IMR-90 (cell line): ENCODE measurements around the gene ABCA4. TPM values are rescaled to one million over a fixed set of nuclear protein-coding genes. Genes with fewer than 3 reads are reported as not detected.

ENCODE experiments used
- ATAC-seq: fragments of 200-7000 bp; cut with Tn5 transposase; 2 replicates; pipeline ENCODE4 v1.9.1; 2020; ENCODE audit warnings: low read depth, mild to moderate bottlenecking, moderate library complexity
- BruUV-seq: library from RNA; stranded (reverse); fragments of 400-500 nt; replicated peaks from 2 replicates; lab custom pipeline; 2021; lab: Mats Ljungman, UMichigan
- CTCF ChIA-PET: fragments of 300-600 bp; formaldehyde crosslinking; extraction: SDS; loops from one replicate; lab custom pipeline; 2021; ENCODE audit warnings: antibody characterized with exemption; lab: Yijun Ruan, JAX
- POLR2A ChIA-PET: fragments of 300-600 bp; sonication (Branson Sonifier 250); formaldehyde crosslinking; loops from one replicate; lab custom pipeline; 2022; ENCODE audit warnings: antibody characterized with exemption; ENCODE audit not compliant: unreplicated experiment; lab: Charles Lee
- DNase-seq: peaks from one replicate; pipeline ENCODE4 v3.0.0; 2013
- H2AFZ ChIP-seq: replicated peaks from 2 replicates; pipeline ENCODE3; 2013; ENCODE audit warnings: low read length, mild to moderate bottlenecking; ENCODE audit not compliant: poor library complexity
- H2AK5ac ChIP-seq: 2 replicates; pipeline ENCODE4 v1.6.1; 2013; ENCODE audit warnings: low read depth, low read length, inconsistent platforms
- H2AK9ac ChIP-seq: replicated peaks from 2 replicates; pipeline ENCODE3; 2013; ENCODE audit warnings: mild to moderate bottlenecking, low read depth, low read length, moderate library complexity; ENCODE audit not compliant: poor library complexity
- H2BK120ac ChIP-seq: 2 replicates; pipeline ENCODE4 v1.6.1; 2013; ENCODE audit warnings: low read depth, low read length, inconsistent platforms
- H2BK15ac ChIP-seq: 3 replicates; pipeline ENCODE4 v1.6.1; 2013; ENCODE audit warnings: low read depth, low read length, inconsistent platforms
- H2BK20ac ChIP-seq: 2 replicates; pipeline ENCODE4 v1.6.1; 2013; ENCODE audit warnings: low read depth, mild to moderate bottlenecking, inconsistent platforms, low read length, moderate library complexity
- H2BK5ac ChIP-seq: 2 replicates; pipeline ENCODE4 v1.6.1; 2013; ENCODE audit warnings: mild to moderate bottlenecking, low read depth, low read length, inconsistent platforms; ENCODE audit not compliant: poor library complexity, severe bottlenecking
- H3K14ac ChIP-seq: replicated peaks from 2 replicates; pipeline ENCODE4 v1.6.1; 2013; ENCODE audit warnings: low read depth, low read length, inconsistent platforms
- H3K18ac ChIP-seq: 2 replicates; pipeline ENCODE4 v1.6.1; 2013; ENCODE audit warnings: low read depth, low read length, control low read depth
- H3K23ac ChIP-seq: 2 replicates; pipeline ENCODE4 v1.6.1; 2013; ENCODE audit warnings: low read depth, low read length, inconsistent platforms
- H3K27ac ChIP-seq: 2 replicates; pipeline ENCODE4 v1.5.1; 2013; ENCODE audit warnings: mild to moderate bottlenecking, control low read depth, low read length; ENCODE audit not compliant: insufficient read depth
- H3K27me3 ChIP-seq: 2 replicates; pipeline ENCODE4 v1.6.1; 2013; ENCODE audit warnings: low read length; ENCODE audit not compliant: control insufficient read depth, insufficient read depth
- H3K36me3 ChIP-seq: 2 replicates; pipeline ENCODE4 v1.6.1; 2013; ENCODE audit warnings: low read length, mixed read lengths; ENCODE audit not compliant: control insufficient read depth, insufficient read depth
- H3K4ac ChIP-seq: 2 replicates; pipeline ENCODE4 v1.6.1; 2013; ENCODE audit warnings: low read depth, low read length, inconsistent platforms
- H3K4me1 ChIP-seq: 2 replicates; pipeline ENCODE4 v1.6.1; 2013; ENCODE audit warnings: low read length, mixed read lengths; ENCODE audit not compliant: control insufficient read depth, insufficient read depth
- H3K4me2 ChIP-seq: 2 replicates; pipeline ENCODE4 v1.6.1; 2013; ENCODE audit warnings: low read depth, mild to moderate bottlenecking, control low read depth, low read length, moderate library complexity
- H3K4me3 ChIP-seq: 2 replicates; pipeline ENCODE4 v1.5.1; 2013; ENCODE audit warnings: low read depth, mild to moderate bottlenecking, control low read depth, low read length, moderate library complexity; ENCODE audit not compliant: insufficient read depth
- H3K56ac ChIP-seq: 2 replicates; pipeline ENCODE4 v1.6.1; 2013; ENCODE audit warnings: low read length, inconsistent platforms; ENCODE audit not compliant: insufficient read depth; ENCODE audit errors: extremely low read depth
- H3K79me1 ChIP-seq, 2 experiments: 2 replicates each; pipeline ENCODE4 v1.6.1; 2013; ENCODE audit warnings: low read length in 2 of 2, inconsistent platforms in 1 of 2, low read depth in 1 of 2
- H3K9ac ChIP-seq: 2 replicates; pipeline ENCODE4 v1.6.1; 2013; ENCODE audit warnings: low read depth, low read length, control low read depth
- H3K9me1 ChIP-seq: 2 replicates; pipeline ENCODE4 v1.6.1; 2013; ENCODE audit warnings: low read length, inconsistent platforms; ENCODE audit not compliant: insufficient read depth
- H3K9me3 ChIP-seq: 2 replicates; pipeline ENCODE4 v1.6.1; 2013; ENCODE audit warnings: low read length; ENCODE audit not compliant: control insufficient read depth, insufficient read depth
- H4K20me1 ChIP-seq: 2 replicates; pipeline ENCODE4 v1.6.1; 2013; ENCODE audit warnings: low read length, inconsistent platforms; ENCODE audit not compliant: insufficient read depth
- H4K5ac ChIP-seq: 2 replicates; pipeline ENCODE4 v1.6.1; 2013; ENCODE audit warnings: mild to moderate bottlenecking, low read depth, low read length, control low read depth
- H4K8ac ChIP-seq, 2 experiments: 2 replicates each; pipeline ENCODE4 v1.6.1; 2013; ENCODE audit warnings: low read depth in 2 of 2, low read length in 2 of 2, control low read depth in 1 of 2, inconsistent platforms in 1 of 2
- H4K91ac ChIP-seq: 2 replicates; pipeline ENCODE4 v1.6.1; 2013; ENCODE audit warnings: low read depth, low read length, inconsistent platforms; ENCODE audit not compliant: insufficient read depth
- BHLHE40 ChIP-seq: fragments of 150-350 bp; IDR thresholded peaks from 2 replicates; pipeline ENCODE4 v1.6.1; 2016; ENCODE audit warnings: mild to moderate bottlenecking, low read depth, low read length
- CEBPB ChIP-seq: IDR thresholded peaks from 2 replicates; pipeline ENCODE4 v1.6.1; 2012; ENCODE audit warnings: low read depth, low read length, improper control_type of control experiment
- CHD1 ChIP-seq: IDR thresholded peaks from 2 replicates; pipeline ENCODE4 v1.6.1; 2012; ENCODE audit warnings: low read depth, low read length, improper control_type of control experiment
- ELK1 ChIP-seq: fragments of 150-350 bp; IDR thresholded peaks from 2 replicates; pipeline ENCODE4 v1.6.1; 2016; ENCODE audit warnings: low read depth, mild to moderate bottlenecking, low read length, moderate library complexity, borderline replicate concordance
- FOS ChIP-seq: fragments of 150-350 bp; IDR thresholded peaks from 2 replicates; pipeline ENCODE4 v1.6.1; 2016; ENCODE audit warnings: low read depth, low read length
- MAFK ChIP-seq: IDR thresholded peaks from 2 replicates; pipeline ENCODE4 v1.6.1; 2012; ENCODE audit warnings: low read depth, low read length, improper control_type of control experiment
- MXI1 ChIP-seq: IDR thresholded peaks from 2 replicates; pipeline ENCODE4 v1.6.1; 2012; ENCODE audit warnings: low read depth, mild to moderate bottlenecking, low read length, moderate library complexity, borderline replicate concordance
- NFE2L2 ChIP-seq: fragments of 150-350 bp; IDR thresholded peaks from 2 replicates; pipeline ENCODE4 v1.6.1; 2016; ENCODE audit warnings: low read depth, mild to moderate bottlenecking, low read length
- POLR2A ChIP-seq: IDR thresholded peaks from 2 replicates; pipeline ENCODE4 v1.6.1; 2012; ENCODE audit warnings: mild to moderate bottlenecking, low read depth, low read length
- RAD21 ChIP-seq: IDR thresholded peaks from 2 replicates; pipeline ENCODE4 v1.6.1; 2012; ENCODE audit warnings: low read length, improper control_type of control experiment
- RCOR1 ChIP-seq: IDR thresholded peaks from 2 replicates; pipeline ENCODE4 v1.6.1; 2012; ENCODE audit warnings: mild to moderate bottlenecking, low read length, improper control_type of control experiment; ENCODE audit not compliant: insufficient replicate concordance
- RFX5 ChIP-seq: IDR thresholded peaks from 2 replicates; pipeline ENCODE4 v1.8.0; 2012; ENCODE audit warnings: low read depth, mild to moderate bottlenecking, low read length, moderate library complexity
- SMC3 ChIP-seq: fragments of 150-350 bp; IDR thresholded peaks from 2 replicates; pipeline ENCODE4 v1.6.1; 2016; ENCODE audit warnings: low read depth, mild to moderate bottlenecking, antibody characterized with exemption, low read length, moderate library complexity
- WGBS, 2 experiments: methylation state at CpG; one replicate each; pipeline versions ENCODE4 v1.1.5 to v1.1.7; 2013; ENCODE audit warnings: missing lambda C conversion rate in 2 of 2; ENCODE audit not compliant: insufficient read length in 1 of 2; ENCODE audit errors: extremely low coverage in 2 of 2; 5-methylcytosine and 5-hydroxymethylcytosine counted together
- dilution Hi-C: fragments of 300-500 bp; cut with HindIII; formaldehyde crosslinking; loops from one replicate; pipeline ENCODE4 v1.14.3; 2018; ENCODE audit warnings: low sequenced_read_pairs; ENCODE audit not compliant: unreplicated experiment
- in situ Hi-C: fragments of 300-500 bp; cut with MboI; formaldehyde crosslinking; loops from 3 replicates; pipeline ENCODE4 v1.14.3; 2019; ENCODE audit warnings: low sequenced_read_pairs, inconsistent platforms, mixed read lengths
- intact Hi-C: fragments of 100-400 bp; cut with micrococcal nuclease; formaldehyde crosslinking; loops from 2 replicates; pipeline ENCODE4 v1.10.0; 2022
- polyA plus RNA-seq, 3 experiments: library from polyadenylated mRNA; depleted of rRNA; stranded (reverse); fragments of >200 nt; gene quantifications; 2 replicates each; pipeline ENCODE4 v1.2.3, GENCODE V29; 2012; ENCODE audit warnings: low replicate concordance in 1 of 3
- total RNA-seq: library from RNA; depleted of rRNA; stranded (reverse); fragments of >200 nt; gene quantifications from 2 replicates; pipeline ENCODE4 v1.2.3, GENCODE V29; 2012
- TF ChIP-seq, protein P1 (sequence below): fragments of 150-350 bp; IDR thresholded peaks from 2 replicates; pipeline ENCODE4 v1.6.1; 2017; ENCODE audit warnings: mild to moderate bottlenecking, antibody characterized with exemption, low read length, low read depth
- TF ChIP-seq, protein P2 (sequence below): conservative IDR thresholded peaks from 2 replicates; pipeline ENCODE4 v1.5.1; 2012; ENCODE audit warnings: mild to moderate bottlenecking, low read depth, low read length, improper control_type of control experiment

The ABCA4 gene
- total and polyA plus RNA-seq, 2 of the 4 experiments (the other 2 are of a cell fraction) = under 0.01 to 0.36 TPM

DNA sequence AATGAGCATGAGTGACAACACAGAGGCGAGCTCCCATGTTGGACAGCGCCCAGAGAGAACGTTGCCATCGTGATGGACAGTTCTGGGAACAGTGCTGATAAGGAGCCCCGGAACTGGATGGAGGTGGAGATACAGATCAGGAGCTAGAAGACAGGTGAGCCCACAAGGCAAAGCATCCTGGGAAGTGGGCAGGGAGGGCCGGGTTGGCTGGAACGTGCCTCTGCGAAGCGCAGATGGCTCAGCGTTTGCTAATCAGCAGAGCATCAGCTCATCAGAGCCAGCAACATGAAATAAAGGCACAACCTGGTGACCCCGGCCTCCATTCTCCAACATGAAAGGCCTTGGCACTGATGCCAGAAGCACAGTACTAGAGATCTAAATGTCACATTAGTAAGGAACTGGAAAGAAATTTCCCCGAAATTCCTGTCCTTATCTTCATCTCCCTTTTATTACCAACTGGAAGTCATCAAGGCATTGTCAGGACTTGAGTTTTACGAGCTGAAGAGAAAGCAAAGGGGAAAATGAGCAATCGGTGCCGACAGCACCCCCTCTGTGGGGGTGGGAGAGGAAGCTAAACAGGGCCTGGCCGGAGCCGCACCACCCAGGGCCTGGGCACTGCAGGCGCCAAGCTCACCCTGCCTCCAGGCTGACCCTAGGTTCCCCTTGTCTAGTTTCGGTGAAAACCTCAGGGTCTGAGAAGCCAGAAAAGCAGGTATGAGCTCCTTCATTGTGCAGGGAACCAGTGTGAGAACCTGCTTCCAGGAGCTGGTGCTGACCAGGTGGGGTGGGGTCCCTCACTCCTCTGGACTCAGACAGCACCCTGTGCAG is 19.9 kb downstream of the ABCA4 start:
- H3K18ac ChIP-seq = no peak overlapping the region
- no peak overlapping the region for H3K14ac ChIP-seq
- DNase-seq (no peak), ATAC-seq (no peak)
- WGBS, 2 experiments = 68% methylated on average over 10 of the region's 19 CpGs; no CpG with 5 or more reads in 1 of the 2 experiments
- H2AFZ ChIP-seq = no peak overlapping the region
- ChIA-PET CTCF (interaction anchor here (0.6 kb wide), 1 partner anchor 45 kb away, joined by 4 read pairs; no protein-coding TSS in a partner anchor), POLR2A (no interaction called here)
- H2BK5ac ChIP-seq = no peak overlapping the region
- no peak overlapping the region for H2BK15ac ChIP-seq
- H3K4me1 ChIP-seq = peaks cover 9% of the 10 kb centered on the region
- no peak overlapping the region for H3K56ac ChIP-seq
- no peak overlapping the region for H3K9ac ChIP-seq
- H3K36me3 ChIP-seq = no peaks in the 10 kb centered on the region
- H4K20me1 ChIP-seq = no peaks in the 10 kb centered on the region
- no peak overlapping the region for H2BK20ac ChIP-seq
- H3K9me1 ChIP-seq = no peaks in the 10 kb centered on the region
- H3K27ac ChIP-seq = no peak overlapping the region
- H2BK120ac ChIP-seq = no peak overlapping the region
- intact Hi-C loops = no loop called here
- no peak overlapping the region for H3K4ac ChIP-seq
- no peak overlapping the region for H4K91ac ChIP-seq
- no peak overlapping the region for H3K4me2 ChIP-seq
- H2AK9ac ChIP-seq = peak overlapping the region; percentile 44
- in situ Hi-C loops = no loop called here
- no peak overlapping the region for H4K8ac ChIP-seq
- no peak overlapping the region for H4K5ac ChIP-seq
- no peak overlapping the region for H2AK5ac ChIP-seq
- H3K27me3 ChIP-seq = peaks cover 12% of the 10 kb centered on the region
- H3K9me3 ChIP-seq = no peaks in the 10 kb centered on the region
- no peak overlapping the region for H3K23ac ChIP-seq
- dilution Hi-C loops = no loop called here
- no peak overlapping the region for H3K4me3 ChIP-seq
- BruUV-seq = no TSS peak
- no peaks in the 10 kb centered on the region for H3K79me1 ChIP-seq
- TF ChIP-seq CHD1 (no peak), MAFK (no peak), RAD21 (no peak), RFX5 (no peak), MXI1 (no peak), RCOR1 (no peak), CEBPB (no peak), POLR2A (no peak), NFE2L2 (no peak), FOS (no peak), BHLHE40 (no peak), ELK1 (no peak), SMC3 (no peak)
- TF ChIP-seq, protein P1, sequence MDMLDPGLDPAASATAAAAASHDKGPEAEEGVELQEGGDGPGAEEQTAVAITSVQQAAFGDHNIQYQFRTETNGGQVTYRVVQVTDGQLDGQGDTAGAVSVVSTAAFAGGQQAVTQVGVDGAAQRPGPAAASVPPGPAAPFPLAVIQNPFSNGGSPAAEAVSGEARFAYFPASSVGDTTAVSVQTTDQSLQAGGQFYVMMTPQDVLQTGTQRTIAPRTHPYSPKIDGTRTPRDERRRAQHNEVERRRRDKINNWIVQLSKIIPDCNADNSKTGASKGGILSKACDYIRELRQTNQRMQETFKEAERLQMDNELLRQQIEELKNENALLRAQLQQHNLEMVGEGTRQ = no peak
- TF ChIP-seq, protein P2, sequence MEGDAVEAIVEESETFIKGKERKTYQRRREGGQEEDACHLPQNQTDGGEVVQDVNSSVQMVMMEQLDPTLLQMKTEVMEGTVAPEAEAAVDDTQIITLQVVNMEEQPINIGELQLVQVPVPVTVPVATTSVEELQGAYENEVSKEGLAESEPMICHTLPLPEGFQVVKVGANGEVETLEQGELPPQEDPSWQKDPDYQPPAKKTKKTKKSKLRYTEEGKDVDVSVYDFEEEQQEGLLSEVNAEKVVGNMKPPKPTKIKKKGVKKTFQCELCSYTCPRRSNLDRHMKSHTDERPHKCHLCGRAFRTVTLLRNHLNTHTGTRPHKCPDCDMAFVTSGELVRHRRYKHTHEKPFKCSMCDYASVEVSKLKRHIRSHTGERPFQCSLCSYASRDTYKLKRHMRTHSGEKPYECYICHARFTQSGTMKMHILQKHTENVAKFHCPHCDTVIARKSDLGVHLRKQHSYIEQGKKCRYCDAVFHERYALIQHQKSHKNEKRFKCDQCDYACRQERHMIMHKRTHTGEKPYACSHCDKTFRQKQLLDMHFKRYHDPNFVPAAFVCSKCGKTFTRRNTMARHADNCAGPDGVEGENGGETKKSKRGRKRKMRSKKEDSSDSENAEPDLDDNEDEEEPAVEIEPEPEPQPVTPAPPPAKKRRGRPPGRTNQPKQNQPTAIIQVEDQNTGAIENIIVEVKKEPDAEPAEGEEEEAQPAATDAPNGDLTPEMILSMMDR = no peak
